ENCODE data around the gene TMEM266.

Gene TMEM266

DNA sequence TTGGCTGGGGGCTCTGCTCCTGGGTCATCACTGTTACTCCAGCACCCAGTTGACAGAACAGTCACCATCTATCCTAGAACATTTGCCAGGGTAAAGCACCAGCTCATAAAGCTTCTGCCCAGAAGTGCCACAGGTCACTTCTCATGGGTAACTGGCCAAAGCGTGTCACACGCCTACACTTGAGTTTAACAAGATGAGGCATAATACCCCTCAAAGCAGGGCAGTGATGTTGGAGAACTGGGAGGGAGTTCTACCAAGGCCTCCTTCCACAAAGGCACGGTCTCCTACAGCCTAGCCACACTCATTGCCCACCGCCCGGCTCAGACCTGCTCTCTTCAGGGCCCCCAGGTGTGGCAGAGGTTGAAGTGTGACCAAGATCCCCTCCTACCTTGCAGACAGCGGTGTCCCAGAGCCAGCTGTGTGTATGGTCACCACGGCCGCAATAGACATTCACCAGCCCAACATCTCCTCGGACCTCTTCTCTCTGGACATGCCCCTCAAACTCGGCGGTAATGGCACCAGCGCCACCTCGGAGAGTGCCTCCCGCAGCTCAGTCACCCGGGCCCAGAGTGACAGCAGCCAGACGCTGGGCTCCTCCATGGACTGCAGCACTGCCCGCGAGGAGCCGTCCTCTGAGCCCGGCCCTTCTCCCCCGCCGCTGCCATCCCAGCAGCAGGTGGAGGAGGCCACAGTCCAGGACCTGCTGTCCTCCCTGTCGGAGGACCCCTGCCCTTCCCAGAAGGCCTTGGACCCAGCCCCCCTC is 143.7 kb downstream of the TMEM266 start:
- DNase-seq (ENCODE audit: low read depth in 2 of 2) = no peak
- TF ChIP-seq, protein P1, sequence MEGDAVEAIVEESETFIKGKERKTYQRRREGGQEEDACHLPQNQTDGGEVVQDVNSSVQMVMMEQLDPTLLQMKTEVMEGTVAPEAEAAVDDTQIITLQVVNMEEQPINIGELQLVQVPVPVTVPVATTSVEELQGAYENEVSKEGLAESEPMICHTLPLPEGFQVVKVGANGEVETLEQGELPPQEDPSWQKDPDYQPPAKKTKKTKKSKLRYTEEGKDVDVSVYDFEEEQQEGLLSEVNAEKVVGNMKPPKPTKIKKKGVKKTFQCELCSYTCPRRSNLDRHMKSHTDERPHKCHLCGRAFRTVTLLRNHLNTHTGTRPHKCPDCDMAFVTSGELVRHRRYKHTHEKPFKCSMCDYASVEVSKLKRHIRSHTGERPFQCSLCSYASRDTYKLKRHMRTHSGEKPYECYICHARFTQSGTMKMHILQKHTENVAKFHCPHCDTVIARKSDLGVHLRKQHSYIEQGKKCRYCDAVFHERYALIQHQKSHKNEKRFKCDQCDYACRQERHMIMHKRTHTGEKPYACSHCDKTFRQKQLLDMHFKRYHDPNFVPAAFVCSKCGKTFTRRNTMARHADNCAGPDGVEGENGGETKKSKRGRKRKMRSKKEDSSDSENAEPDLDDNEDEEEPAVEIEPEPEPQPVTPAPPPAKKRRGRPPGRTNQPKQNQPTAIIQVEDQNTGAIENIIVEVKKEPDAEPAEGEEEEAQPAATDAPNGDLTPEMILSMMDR (IDR thresholded peaks at IDR 0.05; ENCODE audit: low read depth, low read length) = no peak
- no peak overlapping the region for H3K4me3 ChIP-seq (replicated peaks in 1 of 2; ENCODE audit: low read depth in 2 of 2, low read length in 2 of 2)

DNA sequence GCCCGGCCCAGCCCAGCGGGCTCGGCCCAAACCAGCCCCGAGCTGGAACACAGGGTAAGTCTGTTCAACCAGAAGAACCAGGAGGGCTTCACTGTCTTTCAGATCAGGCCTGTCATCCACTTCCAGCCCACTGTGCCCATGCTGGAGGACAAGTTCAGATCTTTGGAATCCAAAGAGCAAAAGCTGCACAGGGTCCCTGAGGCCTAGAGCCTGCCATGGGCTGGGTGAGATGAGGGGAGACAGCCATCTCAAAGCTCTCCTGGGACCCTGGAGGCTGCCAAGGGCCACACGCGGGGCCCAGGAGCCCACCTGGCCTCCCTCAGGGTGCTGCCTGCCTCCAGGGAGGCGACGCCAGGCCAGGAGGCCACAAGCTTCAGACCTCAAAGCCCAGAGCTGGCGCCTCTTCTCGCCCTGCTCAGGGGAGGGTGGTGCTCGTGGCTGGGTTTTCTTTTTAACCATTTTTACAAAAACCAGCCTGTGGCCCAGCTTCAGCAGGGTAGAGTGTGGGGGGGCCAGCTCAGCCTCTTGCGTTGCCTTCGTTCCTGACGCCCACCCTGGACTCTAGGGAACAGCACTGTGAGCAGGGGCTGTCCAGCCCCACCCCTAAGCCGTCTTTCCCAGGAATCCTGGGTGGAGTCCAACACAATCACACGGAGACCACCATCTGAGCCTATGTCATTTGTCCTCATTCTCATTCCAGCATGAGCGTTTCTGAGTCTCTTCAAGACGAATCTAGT is 144.5 kb downstream of the TMEM266 start:
- DNase-seq (ENCODE audit: low read depth in 2 of 2) = no peak
- no peak overlapping the region for H3K4me3 ChIP-seq (replicated peaks in 1 of 2; ENCODE audit: low read depth in 2 of 2, low read length in 2 of 2)
- TF ChIP-seq, protein P1 (IDR thresholded peaks at IDR 0.05; ENCODE audit: low read depth, low read length) = no peak

DNA sequence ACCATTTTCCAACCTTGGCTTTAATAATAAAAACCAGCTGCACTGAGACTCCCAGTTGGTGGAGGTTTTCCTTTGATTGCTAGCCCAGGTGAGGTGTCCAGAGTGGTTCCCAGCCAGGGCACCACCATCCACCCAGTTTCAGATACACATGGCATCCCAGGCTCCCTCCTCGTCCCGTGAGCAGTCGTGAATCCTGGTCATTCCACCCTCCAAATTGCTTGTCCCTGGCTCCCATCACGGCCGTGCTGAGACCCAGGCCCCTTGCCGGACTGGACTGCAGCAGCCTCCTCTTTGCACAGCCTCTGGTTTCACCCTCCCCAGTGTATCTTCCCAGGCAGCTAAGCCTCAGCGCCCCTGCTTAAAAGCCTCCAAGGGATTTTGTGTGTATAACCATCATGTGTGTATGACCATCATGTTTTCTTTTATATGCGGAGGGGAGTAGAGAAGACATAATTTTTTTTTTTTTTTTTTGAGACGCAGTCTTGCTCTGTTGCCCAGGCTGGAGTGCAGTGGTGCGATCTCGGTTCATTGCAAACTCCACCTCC is 145.2 kb downstream of the TMEM266 start:
- TF ChIP-seq, protein P1 (IDR thresholded peaks at IDR 0.05; ENCODE audit: low read depth, low read length) = no peak
- no peak for DNase-seq (ENCODE audit: low read depth in 2 of 2)
- H3K4me3 ChIP-seq (replicated peaks in 1 of 2; ENCODE audit: low read depth in 2 of 2, low read length in 2 of 2) = no peak overlapping the region

DNA sequence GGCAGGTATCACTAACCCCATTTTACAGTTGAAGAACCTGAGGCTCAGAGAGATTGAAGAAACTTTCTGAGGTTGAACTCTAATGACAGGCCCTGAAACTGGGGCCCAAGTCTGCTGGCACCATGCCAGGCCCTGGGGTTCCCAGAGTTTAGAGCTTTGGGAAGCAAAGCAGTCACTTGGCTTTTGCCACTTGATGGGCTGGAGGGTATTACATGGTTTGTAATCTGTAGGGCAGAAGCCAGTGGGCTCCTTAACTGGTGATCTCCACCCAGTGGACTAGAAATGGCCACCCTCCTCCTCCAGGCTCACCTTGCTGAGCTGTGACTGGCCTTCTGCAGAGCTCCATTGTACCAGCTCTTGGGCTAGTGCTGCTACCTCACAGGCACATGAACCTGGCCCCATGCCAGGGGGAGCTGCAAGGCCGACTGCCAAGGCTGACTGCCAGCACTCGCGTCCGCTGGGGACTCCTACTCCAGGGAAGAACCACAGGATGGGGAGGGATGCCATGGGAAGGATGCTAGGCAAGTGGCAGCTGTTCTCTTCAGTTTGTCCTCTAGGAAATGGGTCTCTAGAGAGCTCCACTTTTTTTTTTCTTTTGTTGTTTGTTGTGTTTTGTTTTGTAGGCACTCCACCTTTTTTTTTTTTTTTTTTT is 146.7 kb downstream of the TMEM266 start:
- TF ChIP-seq, protein P1 (IDR thresholded peaks at IDR 0.05; ENCODE audit: low read depth, low read length) = no peak
- peak; percentile 53 to 91 for DNase-seq (ENCODE audit: low read depth in 2 of 2)

DNA sequence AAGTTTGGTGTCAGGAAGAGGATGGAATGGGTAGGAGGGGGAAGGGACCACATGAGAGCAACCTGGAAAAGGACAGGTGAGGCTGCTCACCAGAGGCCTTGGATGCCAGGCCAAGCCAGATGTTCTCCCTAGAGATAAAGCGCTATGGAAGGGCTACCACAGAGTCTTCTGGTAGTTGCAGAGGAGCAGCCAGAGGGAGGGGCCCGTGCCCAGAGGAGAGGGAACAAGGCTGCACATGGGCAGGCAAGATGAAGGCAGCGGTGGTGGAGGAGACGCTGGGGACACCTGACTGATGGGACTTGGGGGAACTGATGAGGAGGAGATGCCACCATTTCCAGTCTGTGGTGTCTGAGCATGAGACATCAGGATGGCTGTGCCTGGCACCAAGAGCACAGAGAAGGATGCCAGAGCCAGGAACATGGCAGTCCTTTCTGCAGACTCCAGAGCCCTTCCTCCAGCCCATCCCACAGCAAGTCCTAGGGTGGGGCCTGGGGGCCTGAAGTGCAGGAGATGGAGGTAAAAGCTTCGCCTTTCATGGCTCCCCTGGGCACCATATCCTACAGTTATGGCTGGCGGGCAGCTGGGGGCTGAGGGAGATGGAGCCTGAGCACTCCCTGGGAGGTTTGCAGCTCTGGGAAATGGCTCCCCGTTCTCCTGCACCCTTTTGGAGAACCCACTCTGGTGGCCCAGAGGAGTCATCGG is 148.4 kb downstream of the TMEM266 start:
- TF ChIP-seq, protein P1 (IDR thresholded peaks at IDR 0.05; ENCODE audit: low read depth, low read length) = no peak
- DNase-seq (ENCODE audit: low read depth in 2 of 2) = no peak
- no peak overlapping the region for H3K4me3 ChIP-seq (replicated peaks in 1 of 2; ENCODE audit: low read depth in 2 of 2, low read length in 2 of 2)

More for the DNA sequence above, 146.7 kb downstream of the TMEM266 start:
- no peak overlapping the region for H3K4me3 ChIP-seq (replicated peaks in 1 of 2; ENCODE audit: low read depth in 2 of 2, low read length in 2 of 2)

DNA sequence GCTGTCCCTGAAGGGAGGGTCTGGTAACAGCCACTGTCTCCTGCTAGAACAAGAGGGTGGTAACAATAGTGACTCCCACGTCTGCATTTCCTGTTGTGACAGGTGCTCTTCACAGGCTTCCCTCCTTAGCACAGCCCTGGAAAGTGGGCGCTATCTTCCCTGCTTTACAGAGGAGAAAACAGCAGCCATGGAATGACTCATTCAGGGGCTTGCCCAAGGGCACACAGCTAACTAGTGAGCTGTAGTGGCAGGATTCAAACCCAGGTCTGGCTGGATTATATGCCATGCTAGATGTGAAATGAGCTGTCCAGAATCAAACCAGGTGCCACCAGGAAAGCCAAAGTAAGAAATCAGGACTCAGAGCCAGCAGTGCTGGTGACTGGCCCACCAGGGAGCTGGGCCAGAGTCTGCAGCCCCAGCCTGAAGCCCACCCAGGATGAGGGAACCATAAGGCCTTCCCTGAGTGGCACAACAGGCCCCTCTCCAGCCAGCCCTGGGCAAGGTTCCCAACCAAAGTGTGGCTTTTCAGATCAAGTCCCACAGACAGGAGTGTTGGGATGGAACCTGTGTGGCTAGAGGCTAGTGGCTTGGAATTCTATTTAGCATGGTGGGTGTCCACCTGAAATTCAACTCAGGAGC is 149.1 kb downstream of the TMEM266 start:
- TF ChIP-seq, protein P1 (IDR thresholded peaks at IDR 0.05; ENCODE audit: low read depth, low read length) = no peak
- DNase-seq (ENCODE audit: low read depth in 2 of 2) = peak in 1 of 2 donors; percentile 36
- no peak overlapping the region for H3K4me3 ChIP-seq (replicated peaks in 1 of 2; ENCODE audit: low read depth in 2 of 2, low read length in 2 of 2)

Data from cardiac fibroblast (primary cell).